NCI-H2081 treated with DMSO at 0.1 percent for 48 hours (cell line): ENCODE data around the gene PRR5.

Experiments used
- DNase-seq: peaks from one replicate; lab custom pipeline; 2025; lab: John Stamatoyannopoulos, UW

The PRR5 gene

DNA sequence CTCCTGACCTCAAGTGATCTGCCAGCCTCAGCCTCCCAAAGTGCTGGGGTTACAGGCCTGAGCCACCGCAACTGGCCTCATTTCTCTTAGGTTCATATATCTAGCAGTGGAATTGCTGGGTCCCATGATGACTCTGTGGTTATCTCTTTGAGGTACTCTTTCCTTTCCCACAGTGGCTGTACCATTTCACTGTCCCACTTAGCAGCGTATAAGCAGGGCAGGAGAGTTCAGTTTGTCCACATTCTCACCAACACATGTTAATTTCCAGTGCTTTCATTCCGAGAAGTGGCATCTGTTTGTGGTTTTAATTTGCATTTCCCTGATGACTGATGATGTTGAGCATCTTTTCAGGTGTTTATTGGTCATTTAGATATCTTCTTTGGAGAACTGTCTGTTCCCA is 16.4 kb downstream of the PRR5 start:
- no peak for DNase-seq

DNA sequence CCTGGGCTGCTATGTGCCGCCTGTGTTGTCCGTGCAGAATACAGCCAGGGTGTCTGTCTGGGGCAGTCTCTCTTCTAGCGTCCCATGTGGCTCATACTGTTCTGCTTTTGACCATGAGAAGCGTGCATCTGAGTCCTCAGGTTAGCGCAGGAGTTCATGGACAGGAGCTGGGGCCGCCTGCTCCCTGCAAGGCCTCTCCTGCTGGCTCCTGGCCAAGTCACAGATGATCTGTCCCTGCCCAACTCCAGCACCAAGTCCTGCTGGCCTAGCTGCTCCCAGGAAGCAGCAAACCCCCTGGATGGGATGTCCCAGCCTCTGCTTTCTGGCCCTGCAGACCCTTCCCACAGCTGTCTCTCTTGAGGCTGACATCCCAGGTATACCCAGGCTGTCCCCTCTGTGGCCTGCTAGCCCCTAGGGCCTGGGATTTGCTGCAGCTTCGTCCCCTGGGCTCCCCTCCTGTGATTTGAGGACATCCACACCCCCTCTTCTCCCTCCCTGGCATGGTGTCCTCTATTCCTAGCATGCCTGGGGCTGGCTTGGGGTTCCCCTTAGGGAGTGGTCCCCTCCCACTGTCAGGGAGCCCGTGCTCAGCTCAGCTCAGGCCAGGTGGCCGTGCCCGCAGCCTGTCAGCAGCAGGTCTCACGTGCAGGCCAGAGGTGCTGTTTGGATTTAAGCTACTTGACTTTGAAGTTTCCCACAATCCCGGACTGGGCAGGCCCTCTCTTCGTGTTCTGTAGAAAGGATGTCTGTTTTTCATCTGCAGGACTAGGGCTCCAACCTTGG is 17.8 kb downstream of the PRR5 start:
- DNase-seq, result no peak

DNA sequence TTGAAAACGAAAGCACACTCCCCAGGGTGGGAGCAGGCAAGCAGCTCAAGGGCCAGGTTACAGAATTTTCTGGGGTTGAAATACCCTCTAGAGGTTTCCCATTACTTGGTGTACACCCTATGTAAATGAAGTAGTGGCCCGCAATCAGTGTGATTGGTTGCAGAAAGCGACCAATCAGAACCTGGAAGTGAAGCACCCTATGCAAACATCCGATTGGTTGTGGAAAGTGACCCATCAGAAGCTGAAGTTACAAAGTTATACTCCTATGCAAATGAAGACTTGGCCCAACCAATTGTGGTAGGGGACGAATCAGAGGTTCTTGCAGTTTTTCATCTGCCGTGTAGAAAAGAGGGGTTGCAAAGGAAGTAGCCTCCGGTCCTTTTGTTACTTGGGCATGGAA is 19.2 kb downstream of the PRR5 start:
- no peak for DNase-seq

DNA sequence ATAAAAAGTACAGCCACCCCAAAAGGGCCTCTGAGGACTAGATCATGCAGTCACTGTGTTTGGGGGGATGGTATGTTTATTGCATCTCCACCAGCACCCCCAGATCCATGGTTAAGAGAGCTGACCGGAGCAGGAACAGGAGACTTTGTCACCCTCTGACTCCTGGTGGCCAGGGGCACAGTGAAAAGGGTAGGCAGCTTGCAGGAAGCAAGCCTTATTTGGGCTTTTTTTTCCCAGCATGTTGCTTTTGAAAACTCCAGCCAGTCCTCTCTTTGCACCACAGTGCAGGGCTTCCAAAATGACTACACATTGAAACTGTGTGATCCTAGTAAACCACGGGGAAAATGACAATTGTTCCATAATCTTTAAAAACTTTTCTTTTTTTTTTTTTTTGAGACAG is 20.6 kb downstream of the PRR5 start:
- no peak for DNase-seq

DNA sequence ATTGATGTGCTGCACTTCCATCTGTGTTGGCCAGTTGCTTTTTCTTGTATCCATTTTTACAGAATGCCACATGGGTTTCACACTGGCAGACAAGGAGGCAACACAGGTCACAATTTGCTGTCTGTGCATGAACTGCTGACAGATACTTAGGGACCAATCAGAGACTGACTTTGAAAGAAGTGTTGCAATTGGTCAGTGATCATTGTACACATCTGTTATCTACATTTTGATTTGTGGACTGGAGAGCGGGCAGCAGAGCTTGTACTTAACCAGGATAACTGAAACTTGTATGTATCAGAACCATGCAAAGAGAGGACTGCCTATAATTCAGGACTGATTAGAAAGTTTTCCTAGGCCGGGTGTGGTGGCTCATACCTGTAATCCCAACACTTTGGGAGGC is 21.8 kb downstream of the PRR5 start:
- no peak for DNase-seq

DNA sequence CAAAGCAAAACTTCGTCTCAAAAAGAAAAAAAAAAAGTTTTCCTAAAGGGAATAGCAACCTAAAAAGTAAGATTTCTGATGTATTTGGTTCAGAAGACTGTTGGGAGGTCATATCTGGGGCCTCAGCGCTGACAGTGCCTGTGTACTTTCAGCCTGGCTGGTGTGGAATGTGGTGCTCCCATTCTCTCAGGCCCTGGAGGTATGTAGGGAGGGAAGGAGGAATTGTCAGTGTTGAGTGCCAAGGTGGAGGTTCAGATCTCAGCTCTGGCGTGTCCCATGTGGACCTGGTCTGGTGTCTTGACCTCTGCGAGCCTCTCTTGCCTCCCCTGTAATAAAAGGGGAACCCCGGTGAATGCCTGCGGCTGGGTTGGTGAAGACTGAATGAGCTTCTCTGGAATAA is 22.4 kb downstream of the PRR5 start:
- no peak for DNase-seq

DNA sequence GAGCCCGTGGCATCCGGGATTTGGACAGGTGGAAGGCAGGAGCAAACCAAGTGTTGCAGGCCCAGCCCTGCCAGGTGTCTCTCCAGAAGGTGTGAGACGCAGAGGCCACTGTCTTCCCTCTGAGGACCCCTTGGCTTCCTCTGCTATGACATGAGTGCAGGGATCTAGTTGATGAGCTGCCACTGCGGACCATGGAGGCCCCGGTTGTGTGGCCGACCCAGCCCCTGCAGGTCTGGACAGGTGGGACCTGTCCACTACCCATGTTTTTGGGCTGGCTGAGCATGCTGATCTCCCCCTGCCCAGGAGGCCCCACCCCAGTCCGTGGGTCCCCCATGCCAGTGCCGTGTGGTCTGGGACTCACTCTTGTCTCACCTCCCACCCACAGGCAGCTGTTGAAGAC is 22.9 kb downstream of the PRR5 start:
- no peak for DNase-seq

DNA sequence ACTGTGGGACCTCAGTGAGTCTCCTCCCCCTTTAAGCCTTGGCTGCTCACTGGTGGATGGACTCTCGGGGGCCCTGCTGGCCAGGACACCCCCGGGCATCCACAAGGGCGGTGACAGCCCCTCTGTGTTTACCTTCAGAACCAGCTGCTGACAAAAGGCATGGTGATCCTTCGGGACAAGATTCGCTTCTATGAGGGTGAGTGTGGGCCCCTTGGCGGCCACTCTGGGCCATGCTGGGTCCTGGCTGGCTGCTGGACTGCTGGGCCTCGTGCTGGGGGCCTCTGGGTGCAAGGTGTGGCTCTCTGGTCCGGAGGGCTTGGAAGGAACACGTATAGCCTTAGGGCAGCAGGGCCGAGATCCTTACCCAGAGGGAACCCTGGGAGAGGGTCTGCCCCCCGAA is 24.4 kb downstream of the PRR5 start:
- no peak for DNase-seq

DNA sequence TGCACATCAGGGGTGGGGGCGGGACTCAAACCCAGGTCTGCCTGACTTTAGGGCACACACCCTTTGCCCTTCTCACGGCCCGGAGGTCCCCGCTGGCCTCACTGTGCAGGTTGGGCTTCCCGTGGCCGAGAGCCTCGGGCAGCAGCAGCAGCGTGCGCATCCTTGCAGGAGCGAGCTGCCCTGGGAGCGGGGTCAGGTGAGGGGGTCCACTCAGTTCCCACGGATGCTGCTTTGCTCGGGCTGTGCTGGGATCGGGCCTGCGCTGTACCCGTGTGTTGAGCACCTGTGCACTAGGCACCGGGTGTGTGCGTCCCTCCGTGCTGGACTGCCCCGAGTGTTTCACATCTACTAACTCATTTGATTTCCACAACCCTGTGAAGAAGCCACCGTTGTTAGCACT is 25.1 kb downstream of the PRR5 start:
- no peak for DNase-seq

DNA sequence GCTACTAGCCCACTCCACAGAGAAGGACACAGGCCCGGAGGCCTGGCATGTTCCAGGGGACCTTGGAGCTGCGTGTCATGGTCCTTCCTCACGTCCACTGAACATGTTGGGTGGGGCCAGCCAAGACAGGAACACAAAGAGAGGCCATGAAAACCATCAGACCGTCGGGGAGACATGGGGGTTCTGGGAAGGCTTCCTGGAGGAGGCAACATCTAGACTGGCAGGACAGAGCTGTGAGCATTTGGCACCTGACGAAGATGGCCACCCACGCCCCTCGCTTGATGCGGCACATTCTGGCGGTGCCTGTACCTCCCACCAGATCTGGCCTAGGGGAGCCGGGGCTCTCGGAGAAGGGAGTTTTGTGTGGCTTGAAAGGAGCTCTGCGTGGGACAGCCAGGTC is 25.7 kb downstream of the PRR5 start:
- no peak for DNase-seq

DNA sequence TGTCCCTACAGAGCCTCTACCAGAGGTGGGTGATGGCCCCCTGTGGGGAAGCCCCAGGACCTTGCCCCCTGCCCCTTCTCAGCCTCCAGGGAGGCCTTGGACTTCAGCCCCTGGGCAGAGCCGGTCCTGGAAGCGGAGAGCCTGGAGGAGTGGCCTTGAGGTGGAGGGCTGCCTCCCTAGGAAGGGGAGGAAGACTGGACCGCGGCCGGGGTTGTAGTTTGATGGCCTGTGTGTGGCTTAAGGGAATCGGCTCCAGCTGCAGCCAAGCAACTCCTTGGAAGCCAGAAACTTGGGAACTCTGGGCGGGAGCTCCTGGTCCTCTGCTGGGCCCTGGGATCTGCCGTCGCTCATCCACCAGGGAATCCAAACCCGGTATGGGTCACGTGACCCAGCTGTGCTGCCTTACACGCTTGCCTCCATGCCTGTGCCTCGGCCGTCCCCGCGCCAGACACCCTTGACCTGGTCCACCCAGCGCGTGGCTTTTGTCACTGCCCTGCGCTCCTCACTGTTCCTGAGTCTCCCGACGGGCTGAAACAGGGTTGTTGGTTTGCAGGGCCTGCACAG is 26.8 kb downstream of the PRR5 start:
- DNase-seq, result no peak

DNA sequence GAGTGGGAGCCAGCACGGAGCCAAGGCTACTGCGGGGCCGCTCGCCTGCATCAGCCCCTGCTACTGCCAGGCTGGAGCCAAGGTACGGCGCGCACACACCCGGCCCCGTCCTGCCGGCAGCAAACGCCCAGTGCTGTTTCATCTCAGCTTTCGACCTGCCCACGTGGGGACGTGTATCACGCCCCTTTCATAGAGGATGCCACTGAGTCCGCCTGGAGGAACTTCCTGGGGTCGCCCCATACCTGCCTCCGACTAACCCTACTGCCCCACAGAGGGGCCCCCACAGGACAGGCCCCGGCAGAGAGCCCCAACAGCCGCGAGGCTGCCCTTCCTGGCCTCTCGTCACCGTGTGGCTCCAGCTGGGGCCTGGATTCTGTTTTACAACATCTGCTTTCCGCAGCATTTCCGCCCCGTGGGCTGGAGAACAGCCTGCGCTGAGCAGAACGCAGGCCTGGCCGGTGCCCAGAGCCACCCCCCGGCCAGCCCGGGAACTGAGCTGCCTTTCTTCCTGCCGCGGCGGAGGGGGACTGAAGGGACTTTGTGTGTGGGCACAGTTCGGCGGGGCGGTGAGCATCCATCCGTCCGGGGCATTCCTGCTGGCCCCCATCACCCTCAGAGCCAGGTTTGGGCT is 27.5 kb downstream of the PRR5 start:
- DNase-seq, result no peak

DNA sequence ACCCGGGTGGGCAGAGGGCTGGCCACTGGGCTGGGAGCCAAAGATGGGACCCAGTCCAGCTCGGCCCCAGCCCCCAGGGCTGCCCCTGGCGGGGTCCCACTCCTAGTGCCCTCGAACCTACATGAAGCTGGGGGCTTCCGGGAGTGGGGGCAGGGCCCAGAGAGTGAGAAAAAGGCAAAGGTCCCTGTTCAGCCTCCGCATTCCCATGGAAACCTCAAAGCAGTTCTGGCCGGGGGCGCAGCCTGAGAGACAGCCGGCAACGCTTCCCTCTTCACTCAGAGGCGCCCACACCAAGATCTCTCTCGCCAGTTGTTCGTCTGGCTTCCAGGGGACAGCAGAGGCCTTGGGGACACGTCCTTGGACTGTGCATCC is 28.0 kb downstream of the PRR5 start:
- no peak for DNase-seq

DNA sequence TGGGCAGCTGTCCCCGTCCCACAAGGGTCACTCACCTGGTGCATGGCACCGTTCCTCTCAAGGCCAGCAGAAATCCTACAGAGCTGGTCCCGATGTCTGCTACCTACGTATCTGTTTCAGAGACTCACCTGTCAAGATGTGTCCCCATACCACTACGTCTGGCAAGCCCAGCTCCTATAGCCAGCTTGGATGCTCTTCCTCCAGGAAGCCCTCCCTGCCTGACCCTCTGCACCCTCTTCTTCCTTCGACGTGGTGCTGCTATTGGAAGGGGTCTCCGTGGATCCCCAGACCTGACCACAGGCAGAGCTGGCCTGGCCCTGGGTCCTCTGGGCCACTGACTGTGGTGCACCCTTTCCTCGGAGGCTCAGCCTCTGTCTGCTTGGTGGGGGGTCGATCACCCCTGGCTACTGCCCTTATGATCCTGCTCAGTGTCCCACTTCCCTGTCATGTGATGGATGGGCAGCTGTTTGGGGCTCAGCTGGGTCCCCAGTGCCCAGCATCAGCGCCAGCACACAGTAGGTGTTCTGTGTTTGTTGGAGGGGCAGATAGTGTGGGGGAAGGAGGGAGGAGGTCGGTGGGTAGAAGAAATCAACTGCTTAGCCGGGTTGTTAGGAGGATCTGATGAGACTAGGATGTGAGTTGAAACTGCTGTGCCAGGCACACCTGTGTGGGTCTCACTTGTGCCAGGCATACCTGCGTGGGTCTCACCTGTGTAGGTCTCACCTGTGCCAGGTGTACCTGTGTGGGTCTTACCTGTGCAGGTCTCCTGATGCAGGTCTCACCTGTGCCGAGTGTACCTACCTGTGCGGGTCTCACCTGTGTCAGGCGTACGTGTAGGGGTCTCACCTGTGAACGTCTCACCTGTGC is 28.7 kb downstream of the PRR5 start:
- no peak for DNase-seq

DNA sequence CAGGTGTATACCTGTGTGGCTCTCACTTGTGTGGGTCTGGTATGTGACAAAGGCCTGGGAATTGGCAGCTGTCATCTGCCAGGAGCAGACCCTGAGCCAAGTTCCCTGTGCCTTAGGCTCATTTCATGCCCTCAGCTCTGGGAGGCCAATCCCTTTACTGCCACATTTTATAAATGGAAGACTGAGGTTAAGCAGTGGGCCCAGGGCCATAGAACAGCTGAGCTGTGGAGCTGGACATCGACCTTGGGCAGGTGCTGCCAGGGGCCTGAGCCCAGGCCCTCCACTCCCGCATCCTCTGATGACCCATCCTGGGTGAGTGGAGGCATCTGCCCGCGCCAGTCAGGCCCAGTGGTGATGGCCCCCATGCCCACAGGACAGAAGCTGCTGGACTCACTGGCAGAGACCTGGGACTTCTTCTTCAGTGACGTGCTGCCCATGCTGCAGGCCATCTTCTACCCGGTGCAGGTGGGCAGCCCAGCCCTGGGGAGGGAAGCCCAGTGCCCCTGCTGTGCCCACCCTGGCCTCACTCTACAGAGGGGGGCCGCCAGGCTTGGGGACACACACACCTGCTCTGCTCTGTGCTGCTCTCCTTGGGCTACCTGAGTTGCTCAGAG is 29.5 kb downstream of the PRR5 start:
- DNase-seq, result no peak

DNA sequence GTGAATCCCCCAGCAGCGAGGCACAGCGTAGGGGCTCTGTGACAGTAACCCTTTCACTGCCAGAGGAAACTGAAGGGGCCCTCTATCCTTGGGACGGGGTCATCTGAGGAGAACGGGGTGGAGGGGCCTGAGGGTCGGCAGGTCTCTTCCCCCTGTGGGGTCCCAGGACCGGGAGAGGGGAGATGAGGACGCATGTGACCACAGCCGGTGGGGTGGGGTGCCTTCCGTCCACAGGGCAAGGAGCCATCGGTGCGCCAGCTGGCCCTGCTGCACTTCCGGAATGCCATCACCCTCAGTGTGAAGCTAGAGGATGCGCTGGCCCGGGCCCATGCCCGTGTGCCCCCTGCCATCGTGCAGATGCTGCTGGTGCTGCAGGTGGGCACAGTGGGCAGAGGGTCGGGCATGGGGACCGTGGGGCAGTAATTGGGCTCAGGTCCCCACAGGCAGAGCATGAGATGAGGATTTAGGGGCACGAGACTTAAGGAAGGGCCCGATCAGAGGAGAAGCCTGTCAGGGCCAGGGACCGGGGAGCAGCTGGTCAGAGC is 30.1 kb downstream of the PRR5 start:
- DNase-seq, result no peak

DNA sequence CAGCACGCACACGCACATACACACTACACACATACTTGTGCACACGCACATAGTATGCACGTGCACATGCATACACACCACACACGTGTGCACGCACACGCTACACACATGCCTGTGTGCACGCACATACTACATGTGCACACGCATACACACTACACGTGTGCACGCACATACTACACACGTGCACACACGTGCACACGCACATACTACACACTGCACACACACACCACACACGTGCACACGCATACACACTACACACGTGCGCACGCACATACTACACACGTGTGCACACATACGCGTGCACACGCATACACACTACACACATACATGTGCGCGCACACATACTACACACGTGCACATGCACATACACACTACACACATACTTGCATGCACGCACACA is 30.7 kb downstream of the PRR5 start:
- DNase-seq, result no peak

DNA sequence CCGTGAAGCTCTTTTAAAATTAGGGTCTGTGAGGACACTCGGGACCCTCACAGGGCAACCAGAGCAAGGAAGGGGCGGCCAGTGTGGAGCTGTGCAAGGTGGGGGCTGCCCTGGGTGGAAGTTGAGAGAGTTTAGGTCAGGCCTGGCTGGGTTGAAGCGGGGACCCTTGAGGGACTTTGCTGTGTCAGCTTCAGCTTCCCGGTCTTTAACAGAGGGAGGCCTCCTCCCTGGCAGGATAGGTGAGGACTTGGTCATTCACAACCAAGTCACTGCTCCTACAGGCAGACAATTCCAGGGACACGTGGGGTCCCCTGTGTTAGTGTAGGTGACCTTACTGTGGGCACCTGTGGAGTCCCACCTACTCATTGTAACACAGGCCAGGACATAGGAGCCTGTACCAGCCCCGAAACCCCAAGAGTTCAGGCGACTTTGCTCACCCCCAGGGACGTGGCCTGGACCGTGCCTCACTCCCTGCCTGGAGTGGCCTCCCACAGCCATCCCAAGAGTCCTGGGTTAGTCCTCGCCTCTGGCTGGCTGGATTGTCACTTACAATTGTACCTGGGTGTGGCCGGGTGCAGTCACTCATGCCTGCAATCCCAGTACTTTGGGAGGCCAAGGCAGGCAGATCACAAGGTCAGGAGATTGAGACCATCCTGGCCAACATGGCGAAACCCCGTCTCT is 31.6 kb downstream of the PRR5 start:
- DNase-seq, result no peak

DNA sequence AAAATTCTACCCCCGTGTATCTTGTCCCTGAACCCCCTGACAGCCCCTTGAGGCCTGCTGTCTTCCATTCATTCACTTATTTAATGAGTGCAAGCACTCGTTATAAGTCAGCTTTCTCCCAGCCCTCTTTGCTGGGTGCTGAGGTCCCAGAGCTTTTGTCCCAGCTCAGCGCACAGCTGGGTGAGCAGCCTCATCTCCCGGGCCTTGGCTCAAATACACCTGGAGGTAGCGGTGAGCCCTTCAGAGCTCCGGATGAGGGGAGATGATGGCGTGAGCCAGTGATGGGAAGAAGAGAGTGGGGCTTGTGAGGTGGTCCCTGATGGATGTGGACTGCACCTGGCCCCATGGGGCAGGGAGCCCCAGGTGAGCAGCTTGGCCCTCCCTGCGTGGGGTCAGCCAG is 32.3 kb downstream of the PRR5 start:
- DNase-seq, result no peak

DNA sequence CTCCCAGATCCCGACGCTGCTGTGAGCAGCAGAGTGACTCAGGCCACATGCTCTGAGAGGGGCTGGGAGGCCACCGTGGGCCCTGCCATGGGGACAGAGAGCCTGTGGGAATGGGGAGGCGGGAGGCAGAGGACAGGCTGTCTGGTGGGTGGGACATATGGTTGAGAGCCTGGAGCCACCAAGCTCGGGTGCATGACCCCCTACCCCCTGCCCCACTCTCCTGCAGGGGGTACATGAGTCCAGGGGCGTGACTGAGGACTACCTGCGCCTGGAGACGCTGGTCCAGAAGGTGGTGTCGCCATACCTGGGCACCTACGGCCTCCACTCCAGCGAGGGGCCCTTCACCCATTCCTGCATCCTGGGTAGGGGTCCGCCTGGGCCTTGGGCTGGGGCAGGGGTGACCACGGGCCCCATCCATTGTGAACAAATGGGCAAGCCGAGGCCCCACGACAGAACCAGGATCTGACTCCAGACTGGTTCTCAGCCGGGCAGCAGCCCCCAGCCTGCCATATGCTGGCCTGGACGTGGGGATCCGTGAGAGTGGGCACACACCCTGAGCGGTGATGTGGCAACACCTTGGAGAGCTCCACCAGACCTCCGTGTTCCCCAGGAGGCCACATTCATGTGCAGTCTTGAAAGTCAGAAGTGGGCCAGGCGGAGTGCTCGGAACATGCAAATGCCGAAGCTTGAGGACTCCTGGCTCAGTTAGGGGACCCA is 33.0 kb downstream of the PRR5 start:
- no peak for DNase-seq
